ENCODE results near the gene ZBTB25. TPM values are rescaled to one million over a fixed set of nuclear protein-coding genes. Genes with fewer than 3 reads are reported as not detected.
"Not testable (repeated sequence)": the region's sequence is repeated elsewhere in the genome, so short reads cannot be mapped to it uniquely, and the experiment has no call there.

ZBTB25 gene
- total RNA-seq, 1 donor from 2014 or later, result 4.7 TPM

DNA sequence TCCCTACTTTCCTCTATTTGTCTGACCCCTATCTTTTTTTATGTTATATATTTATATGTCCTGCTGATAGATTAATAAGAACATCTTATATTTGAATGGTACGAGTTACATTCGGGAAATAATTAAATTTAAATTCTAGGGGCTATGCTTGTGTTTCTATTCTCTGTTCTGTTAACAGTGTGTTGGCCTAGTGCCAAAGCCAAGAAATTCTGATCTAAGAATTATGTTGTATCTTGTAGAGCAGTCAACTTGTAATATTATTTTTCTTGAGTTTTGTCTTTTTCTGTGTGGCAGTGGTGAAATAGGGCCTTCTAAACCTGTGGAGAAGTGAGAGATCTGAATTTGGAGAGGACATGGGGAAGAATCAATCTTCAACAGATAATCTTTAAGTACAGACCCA is 27.9 kb upstream of the ZBTB25 start:
- Histone ChIP-seq H3K27me3 (ENCODE audit: control insufficient read depth, insufficient read depth, low read length) (no peaks in the 10 kb centered on the region), H3K36me3 (ENCODE audit: control insufficient read depth, insufficient read depth, low read length) (no peaks in the 10 kb centered on the region), H3K4me3 (ENCODE audit: low read depth, low read length) (no peak overlapping the region)
- FAIRE-seq, result no peak
- no peak for TF ChIP-seq CTCF (IDR thresholded peaks at IDR 0.05; ENCODE audit: insufficient read depth, low read length, severe bottlenecking)
- no peak for DNase-seq (ENCODE audit: low read depth)

GRCh38 chr14:64525354-64525753 is 21.7 kb upstream of the ZBTB25 start:
- no peak for TF ChIP-seq CTCF (IDR thresholded peaks at IDR 0.05; ENCODE audit: insufficient read depth, low read length, severe bottlenecking)
- Histone ChIP-seq H3K4me3 (ENCODE audit: low read depth, low read length) (no peak overlapping the region), H3K36me3 (ENCODE audit: control insufficient read depth, insufficient read depth, low read length) (peaks cover 4% of the 10 kb centered on the region), H3K27me3 (ENCODE audit: control insufficient read depth, insufficient read depth, low read length) (no peaks in the 10 kb centered on the region)
- FAIRE-seq, result no peak
- DNase-seq (ENCODE audit: low read depth), result no peak

- peak; percentile 23 for FAIRE-seq
- peaks cover 4% of the 10 kb centered on the region for H3K36me3 ChIP-seq (ENCODE audit: control insufficient read depth, insufficient read depth, low read length)
These were observed 19.1 kb upstream of the ZBTB25 start for GRCh38 chr14:64522591-64523355.

GRCh38 chr14:64520699-64521098 is 17.1 kb upstream of the ZBTB25 start:
- peaks cover 4% of the 10 kb centered on the region for H3K36me3 ChIP-seq (ENCODE audit: control insufficient read depth, insufficient read depth, low read length)
- H3K27me3 ChIP-seq (ENCODE audit: control insufficient read depth, insufficient read depth, low read length), result no peaks in the 10 kb centered on the region
- FAIRE-seq, result no peak
- TF ChIP-seq CTCF (IDR thresholded peaks at IDR 0.05; ENCODE audit: insufficient read depth, low read length, severe bottlenecking), result no peak
- H3K4me3 ChIP-seq (ENCODE audit: low read depth, low read length), result no peak overlapping the region
- DNase-seq (ENCODE audit: low read depth), result peak; percentile 77

More at GRCh38 chr14:64522591-64523355, 19.1 kb upstream of the ZBTB25 start:
- Histone ChIP-seq H3K4me3 (ENCODE audit: low read depth, low read length) (no peak overlapping the region), H3K27me3 (ENCODE audit: control insufficient read depth, insufficient read depth, low read length) (no peaks in the 10 kb centered on the region)
- no peak for TF ChIP-seq CTCF (IDR thresholded peaks at IDR 0.05; ENCODE audit: insufficient read depth, low read length, severe bottlenecking)
- DNase-seq (ENCODE audit: low read depth), result no peak

DNA sequence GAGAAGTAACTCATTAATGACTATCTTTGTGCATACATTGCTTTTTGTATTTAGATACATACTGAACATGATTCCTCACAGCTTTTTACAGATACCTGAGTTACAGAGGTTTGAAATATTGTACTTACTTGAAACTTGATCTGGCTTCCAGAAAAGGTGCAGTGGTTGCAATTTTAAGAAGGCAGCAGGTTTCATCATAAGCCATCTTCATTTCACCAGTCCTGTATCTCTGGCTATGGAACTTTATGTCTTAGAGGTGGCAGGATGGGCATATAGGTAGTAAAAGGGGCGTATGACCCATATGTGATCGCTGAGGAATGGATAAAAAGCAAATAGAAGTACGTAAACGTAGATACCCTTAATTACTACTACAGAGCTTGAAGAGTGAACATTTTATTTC is 14.6 kb upstream of the ZBTB25 start:
- H3K4me3 ChIP-seq (ENCODE audit: low read depth, low read length), result no peak overlapping the region
- TF ChIP-seq CTCF (IDR thresholded peaks at IDR 0.05; ENCODE audit: insufficient read depth, low read length, severe bottlenecking), result no peak
- DNase-seq (ENCODE audit: low read depth) (no peak), FAIRE-seq (no peak)
- H3K27me3 ChIP-seq (ENCODE audit: control insufficient read depth, insufficient read depth, low read length), result no peaks in the 10 kb centered on the region
- H3K36me3 ChIP-seq (ENCODE audit: control insufficient read depth, insufficient read depth, low read length), result peaks cover 3% of the 10 kb centered on the region

DNA sequence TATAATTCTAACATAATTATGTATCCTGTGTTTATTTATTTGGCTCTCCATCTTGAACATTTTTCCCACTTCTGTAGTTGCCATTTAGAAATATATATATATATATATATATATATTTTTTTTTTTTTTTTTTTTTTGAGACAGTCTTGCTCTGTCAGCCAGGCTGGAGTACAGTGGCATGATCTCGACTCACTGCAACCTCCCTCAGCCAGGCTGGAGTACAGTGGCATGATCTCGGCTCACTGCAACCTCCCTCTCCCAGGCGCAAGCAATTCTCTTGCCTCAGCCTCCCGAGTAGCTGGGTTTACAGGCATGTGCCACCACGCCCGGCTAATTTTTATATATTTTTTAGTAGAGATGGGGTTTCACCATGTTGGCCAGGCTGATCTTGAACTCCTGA is 14.0 kb upstream of the ZBTB25 start:
- not testable (repeated sequence) for DNase-seq (ENCODE audit: low read depth); H3K4me3 ChIP-seq (ENCODE audit: low read depth, low read length); H3K36me3 ChIP-seq (ENCODE audit: control insufficient read depth, insufficient read depth, low read length); H3K27me3 ChIP-seq (ENCODE audit: control insufficient read depth, insufficient read depth, low read length); FAIRE-seq
